SHP77 (cell line): ENCODE measurements around the gene MBD2.
"Not testable (repeated sequence)": the region's sequence is repeated elsewhere in the genome, so short reads cannot be mapped to it uniquely, and the experiment has no call there.

Experiments
- DNase-seq, 2 experiments: peaks; one replicate each; lab custom pipeline; 2025; lab: John Stamatoyannopoulos, UW

MBD2 gene, protein sequence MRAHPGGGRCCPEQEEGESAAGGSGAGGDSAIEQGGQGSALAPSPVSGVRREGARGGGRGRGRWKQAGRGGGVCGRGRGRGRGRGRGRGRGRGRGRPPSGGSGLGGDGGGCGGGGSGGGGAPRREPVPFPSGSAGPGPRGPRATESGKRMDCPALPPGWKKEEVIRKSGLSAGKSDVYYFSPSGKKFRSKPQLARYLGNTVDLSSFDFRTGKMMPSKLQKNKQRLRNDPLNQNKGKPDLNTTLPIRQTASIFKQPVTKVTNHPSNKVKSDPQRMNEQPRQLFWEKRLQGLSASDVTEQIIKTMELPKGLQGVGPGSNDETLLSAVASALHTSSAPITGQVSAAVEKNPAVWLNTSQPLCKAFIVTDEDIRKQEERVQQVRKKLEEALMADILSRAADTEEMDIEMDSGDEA

DNA sequence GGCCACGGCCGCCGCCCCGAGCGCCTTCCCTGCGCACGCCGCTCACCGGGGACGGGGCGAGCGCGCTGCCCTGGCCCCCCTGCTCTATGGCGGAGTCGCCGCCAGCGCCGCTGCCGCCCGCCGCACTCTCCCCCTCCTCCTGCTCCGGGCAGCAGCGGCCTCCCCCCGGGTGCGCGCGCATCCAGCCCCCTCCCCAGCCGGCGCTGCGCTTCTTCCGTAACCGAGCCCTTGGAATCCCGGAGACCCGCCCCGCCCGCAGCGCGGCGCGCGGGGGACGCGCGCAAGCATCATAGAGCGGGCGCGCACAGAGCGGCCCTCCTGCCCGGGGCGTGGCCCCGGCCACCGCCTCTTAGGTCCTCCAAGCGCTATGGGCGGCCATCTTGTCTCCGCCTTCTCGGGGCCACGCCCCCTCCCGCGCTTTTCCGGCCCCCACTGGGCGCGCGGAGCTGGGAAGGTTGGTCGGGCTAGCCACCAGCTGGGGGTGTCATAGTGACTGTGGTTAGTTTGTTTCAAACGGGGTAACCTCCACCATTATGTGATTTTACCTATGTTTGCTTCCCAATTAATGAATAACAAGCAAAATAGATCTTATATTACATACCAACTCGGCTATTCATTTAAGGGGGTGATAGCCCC, at the start of gene MBD2:
MBD2 (minus strand) TSS at position 291 of the 636 bp plus-strand sequence; CDS start at position 181, 110 bp downstream.
- DNase-seq: peak; percentile 89 to 96

DNA sequence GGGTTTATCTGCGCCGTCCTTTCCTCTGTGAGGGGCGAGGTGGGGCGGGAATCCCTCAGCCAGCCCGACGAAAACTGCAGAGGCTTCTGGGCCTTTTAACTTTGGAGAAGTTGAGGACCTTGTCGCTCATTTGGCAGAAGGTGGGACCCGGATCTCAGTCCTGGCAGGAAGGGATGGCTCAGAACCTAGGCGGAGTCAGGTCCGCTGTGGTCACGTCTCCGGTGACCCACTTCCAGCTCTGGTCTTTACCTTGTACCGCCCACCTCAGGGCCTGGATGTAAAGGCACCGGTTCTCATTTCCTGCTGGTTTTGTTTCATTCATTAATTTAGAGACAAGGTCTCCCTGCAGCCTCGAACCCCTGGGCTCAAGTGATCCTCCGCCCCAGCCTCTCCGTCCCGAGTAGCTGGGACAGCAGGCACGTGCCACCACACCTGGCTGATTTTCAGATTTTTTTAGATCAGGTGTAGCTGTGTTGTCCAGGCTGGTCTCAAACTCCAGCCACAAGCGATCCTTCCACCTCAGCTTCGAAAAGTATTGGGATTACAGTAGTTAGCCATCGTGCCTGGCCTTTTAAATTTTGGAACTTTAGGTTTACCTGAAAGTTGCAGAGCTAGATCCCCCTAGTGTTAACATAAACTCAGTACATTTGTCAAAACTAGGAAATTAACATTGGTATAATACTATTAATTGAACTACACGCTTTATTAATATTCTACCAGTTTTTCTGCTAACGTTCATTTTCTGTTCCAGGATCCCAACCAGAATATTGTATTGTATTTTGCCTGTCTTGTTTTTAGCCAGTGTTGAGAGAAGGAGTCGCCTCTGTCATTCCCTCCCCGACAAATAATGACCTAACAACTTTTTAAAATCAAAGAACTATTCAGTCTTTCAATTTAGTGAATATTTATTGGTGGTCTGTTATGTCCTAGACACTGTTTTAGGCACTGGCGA, 45.7 kb upstream of the MBD2 start:
- DNase-seq: peak; percentile 35 to 43

DNA sequence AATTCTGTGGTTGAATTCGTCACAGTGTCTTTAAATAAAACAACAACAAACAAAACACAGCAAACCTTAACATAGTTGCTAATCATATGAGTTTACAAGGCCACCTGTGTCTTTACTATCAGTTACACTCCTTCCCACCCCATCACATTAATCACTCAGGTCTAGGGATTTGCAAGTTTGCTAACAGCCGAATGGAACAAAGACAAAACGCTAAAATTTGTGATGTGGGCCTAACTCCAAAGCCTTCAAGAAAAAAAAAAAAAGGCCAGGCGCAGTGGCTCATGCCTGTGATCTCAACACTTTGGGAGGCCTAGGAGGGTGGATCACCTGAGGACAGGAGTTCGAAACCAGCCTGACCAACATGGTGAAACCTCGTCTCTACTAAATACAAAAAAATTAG, 44.3 kb upstream of the MBD2 start:
- no peak for DNase-seq

DNA sequence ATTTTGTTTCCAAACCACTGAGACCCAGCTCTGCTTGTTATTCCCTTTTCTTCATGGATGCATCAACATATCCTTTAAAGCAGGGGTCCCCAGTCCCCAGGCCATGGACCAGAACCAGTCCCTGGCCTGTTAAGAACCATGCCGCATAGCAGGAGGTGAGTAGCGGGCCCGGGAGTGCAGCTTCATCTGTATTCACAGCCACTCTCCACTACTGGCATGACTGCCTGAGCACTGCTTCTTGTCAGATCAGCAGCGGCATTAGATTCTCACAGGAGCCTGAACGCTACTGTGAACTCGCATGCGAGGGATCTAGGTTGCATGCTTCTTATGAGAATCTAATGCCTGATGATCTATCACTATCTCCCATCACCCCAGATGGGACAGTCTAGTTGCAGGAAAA, 43.2 kb upstream of the MBD2 start:
- DNase-seq: no peak

DNA sequence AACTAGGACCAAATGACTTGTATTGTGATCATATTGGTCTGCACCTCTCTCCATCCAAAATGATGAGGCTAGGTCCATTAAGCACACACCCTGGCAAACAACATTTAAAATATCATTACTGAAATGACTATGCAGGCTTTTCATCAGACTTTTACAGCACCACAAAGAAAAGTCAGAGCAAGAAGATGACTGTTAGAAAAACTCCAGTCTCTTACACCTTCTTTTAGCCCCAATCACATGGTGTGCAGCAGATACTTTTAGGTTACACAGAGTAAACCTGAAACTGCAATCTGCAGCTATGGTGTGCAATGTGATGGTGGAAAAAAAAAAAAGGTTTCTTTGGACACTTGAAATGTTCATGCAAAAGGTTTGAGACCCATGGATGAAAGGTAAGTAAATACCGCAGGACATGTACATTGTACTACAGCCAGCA, 39.5 kb upstream of the MBD2 start:
- no peak for DNase-seq

DNA sequence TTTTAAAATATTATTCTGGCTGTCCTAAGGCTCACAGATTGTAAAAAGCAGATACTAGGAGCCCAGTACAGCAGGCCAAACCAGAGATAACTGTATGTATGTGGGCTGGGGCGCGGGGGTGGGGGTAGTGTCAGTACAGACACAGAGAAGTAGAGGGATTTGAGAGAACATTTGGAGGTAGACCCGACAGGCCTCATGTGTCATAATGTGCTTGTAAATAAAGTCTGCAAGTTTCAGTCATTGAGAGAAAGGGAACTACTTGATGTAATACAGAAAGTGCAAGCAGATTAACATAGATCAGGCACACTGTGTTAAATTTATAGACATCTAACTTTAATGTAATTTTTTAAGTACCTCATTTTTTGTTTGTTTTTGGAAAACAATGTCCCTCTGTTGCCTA, 37.4 kb upstream of the MBD2 start:
- DNase-seq: no peak

DNA sequence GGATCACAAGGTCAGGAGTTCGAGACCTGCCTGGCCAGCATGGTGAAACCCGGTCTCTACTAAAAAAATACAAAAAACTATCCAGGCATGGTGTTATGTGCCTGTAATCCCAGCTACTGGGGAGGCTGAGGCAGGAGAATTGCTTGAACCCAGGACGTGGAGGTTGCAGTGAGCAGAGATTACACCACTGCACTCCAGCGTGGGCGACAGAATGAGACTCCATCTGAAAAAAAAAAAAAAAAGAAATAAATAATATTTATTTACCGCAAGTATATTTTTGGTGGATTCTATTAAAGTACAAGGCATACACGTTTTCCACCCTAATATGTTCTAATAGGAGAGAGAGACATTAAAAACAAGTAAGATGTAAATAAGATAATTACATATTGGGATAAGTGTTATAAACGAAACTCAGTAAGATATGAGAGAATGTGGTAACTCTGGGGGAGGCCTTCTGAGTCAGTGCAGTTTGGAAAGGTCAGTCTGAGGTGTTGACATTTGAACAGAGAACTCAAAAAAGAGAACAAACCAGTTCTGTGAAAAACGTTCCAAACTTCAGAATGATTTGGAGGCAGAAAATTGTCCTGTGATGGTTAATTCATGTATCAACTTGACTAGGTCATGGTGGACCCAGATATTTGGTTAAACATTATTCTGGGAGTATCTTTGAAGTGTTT, 36.1 kb upstream of the MBD2 start:
- no peak for DNase-seq

DNA sequence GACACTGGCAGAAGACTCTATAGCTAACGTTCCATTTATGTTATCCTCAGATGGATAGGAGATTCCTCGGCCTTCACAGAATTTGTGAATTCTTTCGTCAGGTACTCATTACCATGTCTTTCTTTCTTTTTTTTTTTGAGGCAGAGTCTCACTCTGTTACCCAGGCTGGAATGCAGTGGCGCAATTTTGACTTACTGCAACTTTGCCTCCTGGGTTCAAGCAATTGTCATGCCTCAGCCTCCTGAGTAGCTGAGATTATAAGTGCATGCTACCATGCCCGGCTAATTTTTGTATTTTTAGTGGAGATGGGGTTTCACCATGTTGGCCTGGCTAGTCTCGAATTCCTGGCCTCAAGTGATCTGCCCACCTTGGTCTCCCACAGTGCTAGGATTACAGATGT, 33.3 kb upstream of the MBD2 start:
- DNase-seq: not testable (repeated sequence)

DNA sequence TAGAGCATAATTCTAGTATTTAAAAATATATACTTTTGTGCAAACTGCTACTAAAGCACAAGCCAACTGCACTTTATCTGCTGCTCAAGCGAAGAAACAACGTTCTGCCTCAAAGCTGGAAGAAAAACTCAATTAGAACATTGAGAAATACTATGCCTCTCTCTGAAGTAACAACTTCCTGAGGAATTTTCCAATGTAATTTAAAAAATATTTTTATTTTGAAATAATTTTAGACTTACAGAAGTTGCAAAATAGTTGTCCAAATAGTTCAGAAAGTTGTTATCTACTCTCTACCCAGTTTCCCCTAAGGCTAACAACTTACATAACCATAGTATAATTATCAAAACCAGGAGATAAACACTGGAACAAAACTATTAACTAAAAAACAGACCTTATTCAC, 32.5 kb upstream of the MBD2 start:
- no peak for DNase-seq

DNA sequence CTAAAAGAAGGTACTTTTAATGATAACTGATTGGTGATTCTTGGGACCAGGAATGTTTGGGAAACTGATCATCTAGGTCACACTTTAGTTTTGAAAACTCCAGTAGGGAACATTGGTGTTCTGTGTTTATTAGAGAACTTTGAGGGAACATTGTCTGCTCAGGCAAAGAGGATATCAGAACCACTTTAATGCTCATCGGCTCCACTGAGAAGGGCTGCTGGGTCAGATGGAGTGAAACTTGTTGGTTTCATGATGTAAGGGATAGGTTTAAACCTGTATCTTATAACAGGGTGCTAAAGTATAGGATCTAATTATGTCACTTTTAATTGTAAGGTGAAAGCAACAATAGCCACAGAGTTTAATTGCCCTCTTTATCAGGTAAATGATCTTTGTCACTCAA, 30.7 kb upstream of the MBD2 start:
- no peak for DNase-seq

DNA sequence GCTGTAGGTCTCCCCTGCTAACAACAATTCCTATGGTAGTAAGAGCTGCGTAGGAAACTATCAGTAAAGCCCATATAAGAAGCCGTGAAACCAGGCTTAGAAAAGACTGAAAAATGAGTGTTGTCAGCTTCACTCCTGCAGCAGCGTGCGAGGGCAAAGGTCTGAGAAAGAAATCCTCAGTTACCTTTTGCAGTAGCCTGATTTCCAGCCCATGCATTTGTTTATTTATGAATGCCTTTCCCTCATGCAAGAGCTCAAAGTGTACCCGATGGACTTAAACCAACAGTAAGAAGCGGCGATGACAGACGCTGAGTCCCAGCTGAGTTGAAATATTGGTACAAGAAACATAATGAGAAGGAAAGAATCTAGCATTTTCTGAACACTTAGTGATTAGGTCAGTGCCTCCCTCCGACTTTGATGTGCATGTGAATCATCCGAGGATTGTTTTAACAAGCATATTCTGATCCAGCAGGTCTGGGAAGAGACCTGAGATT, 29.8 kb upstream of the MBD2 start:
- no peak for DNase-seq

DNA sequence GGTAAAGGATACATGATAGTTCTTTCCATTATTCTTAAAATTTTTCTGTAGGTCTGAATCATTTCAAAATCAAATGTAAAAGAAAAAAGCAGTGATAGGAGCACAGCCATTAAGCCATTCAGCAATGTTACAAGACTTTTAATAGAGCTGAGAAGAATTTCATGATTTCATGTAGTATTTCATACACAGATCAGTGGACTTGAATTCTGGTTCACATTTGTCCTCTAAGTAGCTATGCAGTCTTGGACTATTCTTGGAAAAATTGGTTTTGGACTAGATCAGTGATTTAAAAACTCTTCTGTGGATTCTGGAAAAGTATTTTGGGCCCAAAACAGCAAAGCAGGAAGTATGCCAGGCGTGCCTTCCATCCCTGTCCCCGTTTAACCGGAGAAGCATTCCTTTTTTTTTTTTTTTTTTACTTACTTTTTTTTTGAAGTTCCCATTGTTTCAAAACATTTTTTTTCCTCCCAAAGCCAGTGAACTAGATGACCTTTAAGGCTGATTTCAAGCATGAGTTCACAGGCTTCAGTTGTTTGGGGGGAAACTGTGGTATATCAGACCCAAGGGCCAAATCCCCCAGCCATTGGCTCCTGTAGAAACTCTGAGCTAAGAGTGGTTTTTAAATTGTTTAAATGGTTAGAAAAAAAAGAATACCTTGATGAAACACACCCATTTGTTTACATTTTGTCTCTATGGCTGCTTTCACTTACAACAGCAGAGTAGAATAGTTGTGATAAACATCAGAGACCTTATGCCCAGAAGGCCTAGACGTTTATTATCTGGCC, 27.3 kb upstream of the MBD2 start:
- DNase-seq: no peak

DNA sequence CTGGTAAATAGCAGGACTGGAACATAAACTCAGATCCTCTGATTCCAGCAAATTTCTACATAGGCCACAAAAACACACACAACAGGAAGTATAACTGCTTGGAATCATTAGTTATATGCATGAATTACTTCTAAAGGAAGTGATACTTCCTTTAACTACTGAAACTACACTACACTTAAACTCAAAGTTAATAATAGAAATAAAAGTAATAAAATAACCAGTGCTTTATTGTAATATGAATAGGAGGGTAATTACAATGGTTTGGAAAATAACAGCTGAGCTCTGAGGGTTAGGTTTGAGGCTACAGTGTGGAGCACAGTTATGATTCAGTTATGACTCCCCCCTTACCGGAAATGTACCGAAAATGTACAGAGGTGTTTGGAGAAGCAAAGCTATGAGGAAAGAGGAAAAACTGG, 26.4 kb upstream of the MBD2 start:
- no peak for DNase-seq

DNA sequence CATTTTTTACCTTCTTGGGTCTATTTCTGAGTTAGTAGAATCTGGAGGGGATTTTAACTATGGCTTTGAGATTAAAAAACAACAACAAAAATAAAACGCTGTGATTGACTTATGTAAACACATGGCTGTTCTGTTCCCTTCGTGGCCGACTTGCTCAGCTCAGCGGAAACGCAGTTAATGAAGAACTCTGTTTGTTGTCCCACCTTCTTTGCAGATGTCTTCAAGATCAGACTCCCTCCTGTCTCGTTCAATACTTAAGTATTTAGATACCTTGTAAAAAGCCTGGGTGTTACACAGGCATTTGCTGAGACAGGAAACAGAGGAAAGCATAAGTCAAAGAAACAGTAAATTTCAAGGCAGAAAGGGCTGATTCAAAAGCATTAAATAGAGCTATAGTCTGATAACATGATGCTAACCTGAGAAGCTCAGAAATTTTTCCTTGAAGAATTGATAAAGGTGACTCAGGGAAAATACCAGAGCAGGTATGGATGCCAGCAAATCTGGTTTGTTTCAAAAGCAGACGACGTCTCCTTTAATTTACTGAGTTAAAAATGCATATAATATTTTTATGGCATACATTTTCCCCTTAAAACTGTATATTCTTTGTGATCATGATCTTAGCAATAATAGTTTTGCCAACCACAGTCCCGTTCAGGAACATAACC, 23.2 kb upstream of the MBD2 start:
- no peak for DNase-seq

DNA sequence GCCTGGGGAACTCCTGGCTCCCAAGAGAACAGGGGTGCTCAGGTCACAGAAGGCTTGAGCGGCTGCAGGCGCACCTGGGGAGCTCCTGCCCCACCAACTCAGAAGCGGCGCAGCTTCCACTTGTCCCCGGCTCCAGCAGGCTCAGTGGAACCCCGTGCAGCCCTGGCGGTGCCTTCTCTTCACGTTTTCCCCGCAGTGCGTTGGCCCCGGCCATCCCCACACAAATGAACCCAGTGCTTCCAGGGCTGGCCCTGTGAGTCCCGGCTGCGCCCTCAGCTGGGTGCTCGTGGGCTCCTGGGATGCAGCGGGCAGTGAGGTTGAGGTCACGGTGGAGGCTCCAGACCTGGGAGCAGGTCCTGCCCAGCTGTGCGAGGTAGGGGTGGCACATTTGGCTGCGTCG, 17.9 kb upstream of the MBD2 start:
- no peak for DNase-seq

DNA sequence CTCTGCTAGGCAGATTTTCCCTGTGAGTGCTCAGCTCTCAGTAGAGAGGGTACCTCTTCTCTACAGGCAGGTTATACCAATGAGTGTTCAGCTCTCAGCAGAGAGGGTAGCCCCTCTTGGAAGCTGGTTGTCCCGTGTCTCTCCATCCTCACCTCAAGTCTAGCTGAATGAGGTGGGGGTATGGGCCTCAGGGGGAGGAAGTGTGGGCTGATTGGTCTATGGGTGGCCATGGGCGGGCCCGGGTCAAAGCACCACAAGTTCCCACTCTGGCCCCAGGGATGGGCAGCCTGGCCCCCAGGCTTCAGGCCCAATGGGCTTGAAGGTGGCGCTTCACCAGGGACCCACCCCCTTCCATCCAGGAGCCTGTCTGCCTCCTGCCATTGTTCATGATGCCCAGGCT, 17.0 kb upstream of the MBD2 start:
- no peak for DNase-seq

DNA sequence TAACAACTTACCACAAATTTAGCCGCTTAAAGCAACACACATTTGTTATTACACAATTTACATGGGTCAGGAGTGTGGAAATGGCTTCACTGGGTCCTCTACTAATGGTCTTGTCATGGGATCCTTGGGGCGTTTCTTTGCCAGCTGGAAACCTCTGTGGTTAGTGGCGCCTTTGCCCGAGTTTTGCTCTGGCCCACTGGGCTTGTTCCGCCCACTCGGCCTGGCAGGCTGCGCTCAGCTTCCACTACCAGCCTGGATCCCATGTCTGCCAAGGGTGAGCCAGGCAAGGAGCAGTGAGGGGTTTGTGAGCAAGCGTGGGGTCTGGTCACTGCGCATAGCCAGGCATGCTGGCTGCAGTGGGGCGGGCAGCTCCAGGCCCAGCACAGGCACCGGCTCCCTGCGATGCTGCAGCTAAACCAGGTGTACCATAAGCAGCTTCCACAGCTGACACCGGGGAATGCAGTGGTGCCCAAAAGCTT, 16.2 kb upstream of the MBD2 start:
- no peak for DNase-seq

DNA sequence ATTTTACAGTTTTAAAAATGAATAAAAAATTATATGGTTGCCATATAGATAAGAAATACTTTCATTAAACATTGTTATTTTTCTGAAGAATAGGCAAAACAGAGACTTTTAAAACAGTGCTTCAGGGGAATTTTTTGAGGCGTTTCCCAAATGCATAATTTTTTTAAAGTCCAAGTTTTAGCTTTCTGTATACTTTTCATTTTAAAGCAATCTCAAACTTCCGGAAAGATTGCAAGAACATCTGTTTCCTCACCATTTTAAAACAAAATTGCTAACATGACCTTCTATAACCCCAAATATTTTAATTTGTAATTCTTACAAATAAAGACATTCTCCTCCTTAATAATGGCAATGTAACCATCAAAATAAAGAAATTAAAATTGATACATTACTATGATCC, 15.1 kb upstream of the MBD2 start:
- no peak for DNase-seq

DNA sequence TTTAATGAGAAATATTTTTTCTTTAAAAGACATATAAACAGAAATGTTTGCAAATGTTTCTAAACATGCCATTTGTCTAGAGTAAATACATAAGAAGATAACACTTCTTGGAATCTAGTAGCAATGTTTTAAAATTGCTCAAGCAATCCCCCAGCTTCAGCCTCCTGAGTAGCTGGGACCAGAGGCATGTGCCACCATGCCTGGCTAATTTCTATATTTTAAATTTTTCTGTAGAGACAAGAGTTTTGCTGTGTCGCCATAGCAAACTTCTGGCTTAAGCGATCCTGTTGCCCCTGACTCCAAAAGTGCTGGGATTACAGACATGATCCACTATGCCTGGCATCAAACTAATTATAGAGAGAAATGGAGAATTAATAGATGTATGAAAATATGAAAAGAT, 14.6 kb upstream of the MBD2 start:
- no peak for DNase-seq
